BLaER1 (cell line): ENCODE measurements around the gene COL23A1.

Source experiments
- H3K27ac ChIP-seq: shearing (Covaris generic); formaldehyde crosslinking; 2 replicates; pipeline ENCODE4 v1.8.1; 2022
- H3K27me3 ChIP-seq: shearing (Covaris generic); formaldehyde crosslinking; 2 replicates; pipeline ENCODE4 v1.8.1; 2022
- H3K36me3 ChIP-seq: shearing (Covaris generic); formaldehyde crosslinking; 2 replicates; pipeline ENCODE4 v1.8.1; 2022
- H3K4me1 ChIP-seq: shearing (Covaris generic); formaldehyde crosslinking; 2 replicates; pipeline ENCODE4 v1.8.1; 2022
- H3K4me2 ChIP-seq: shearing (Covaris generic); formaldehyde crosslinking; 2 replicates; pipeline ENCODE4 v1.8.1; 2022
- H3K4me3 ChIP-seq: shearing (Covaris generic); formaldehyde crosslinking; 2 replicates; pipeline ENCODE4 v1.8.1; 2022
- H3K9ac ChIP-seq: shearing (Covaris generic); formaldehyde crosslinking; 2 replicates; pipeline ENCODE4 v1.8.1; 2022
- H3K9me3 ChIP-seq: shearing (Covaris generic); formaldehyde crosslinking; 2 replicates; pipeline ENCODE4 v1.8.1; 2022
- H4K20me1 ChIP-seq: shearing (Covaris generic); formaldehyde crosslinking; 2 replicates; pipeline ENCODE4 v1.8.1; 2022
- Cebpa-rat ChIP-seq: shearing (Covaris generic); IDR thresholded peaks from 2 replicates; pipeline ENCODE4 v1.8.1; 2022

Gene COL23A1

DNA sequence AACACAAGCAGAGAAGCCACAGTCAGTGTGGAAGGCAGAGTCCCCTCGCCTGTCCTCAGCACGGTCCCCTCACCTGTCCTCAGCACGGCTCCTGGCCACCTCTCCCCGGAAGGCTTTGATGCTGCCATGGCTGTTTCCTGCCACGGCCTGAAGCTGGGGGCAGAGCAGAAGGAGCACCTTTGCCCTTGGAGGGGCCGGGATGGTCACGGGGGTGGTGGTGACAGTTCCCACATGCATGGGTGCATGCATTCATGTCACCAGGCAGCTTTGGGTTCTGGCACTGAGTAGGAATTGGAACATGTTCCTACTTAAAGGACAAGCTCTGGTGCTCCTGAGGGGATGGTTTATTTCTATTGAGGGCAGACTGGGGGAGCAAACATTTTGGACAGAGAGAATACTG is 299.8 kb downstream of the COL23A1 start:
- H3K27ac ChIP-seq, result no peak overlapping the region
- H3K27me3 ChIP-seq, result no peaks in the 10 kb centered on the region
- H3K4me1 ChIP-seq, result peaks cover 49% of the 10 kb centered on the region
- H3K9me3 ChIP-seq, result no peaks in the 10 kb centered on the region
- no peaks in the 10 kb centered on the region for H3K36me3 ChIP-seq
- no peaks in the 10 kb centered on the region for H4K20me1 ChIP-seq
- peak overlapping the region; percentile 32 for H3K4me2 ChIP-seq
- no peak overlapping the region for H3K4me3 ChIP-seq
- TF ChIP-seq Cebpa-rat, result no peak
- no peak overlapping the region for H3K9ac ChIP-seq

DNA sequence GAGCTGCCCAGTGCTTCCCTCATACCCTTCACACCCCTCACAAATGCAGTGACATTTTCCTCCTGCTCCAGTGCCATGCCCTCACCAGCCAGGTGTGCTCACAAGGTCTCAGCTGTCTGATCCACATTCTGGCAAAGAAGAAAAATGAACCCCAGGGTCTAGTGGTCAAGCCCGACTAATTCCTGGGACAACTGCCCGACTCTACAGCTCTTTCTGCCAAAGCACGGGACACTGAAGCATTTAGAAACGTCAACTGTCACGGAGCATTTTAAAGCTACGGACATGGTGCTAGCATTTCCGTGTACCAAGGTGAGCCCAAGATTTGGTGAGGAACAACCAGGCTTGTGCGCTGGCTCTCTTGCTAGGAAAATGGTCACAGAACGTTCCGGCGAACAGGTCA is 300.8 kb downstream of the COL23A1 start:
- Histone ChIP-seq H4K20me1 (no peaks in the 10 kb centered on the region), H3K27me3 (no peaks in the 10 kb centered on the region), H3K9ac (no peak overlapping the region), H3K4me2 (peak overlapping the region; percentile 32), H3K9me3 (no peaks in the 10 kb centered on the region), H3K36me3 (no peaks in the 10 kb centered on the region), H3K4me3 (no peak overlapping the region), H3K4me1 (peaks cover 56% of the 10 kb centered on the region), H3K27ac (no peak overlapping the region)
- no peak for TF ChIP-seq Cebpa-rat

DNA sequence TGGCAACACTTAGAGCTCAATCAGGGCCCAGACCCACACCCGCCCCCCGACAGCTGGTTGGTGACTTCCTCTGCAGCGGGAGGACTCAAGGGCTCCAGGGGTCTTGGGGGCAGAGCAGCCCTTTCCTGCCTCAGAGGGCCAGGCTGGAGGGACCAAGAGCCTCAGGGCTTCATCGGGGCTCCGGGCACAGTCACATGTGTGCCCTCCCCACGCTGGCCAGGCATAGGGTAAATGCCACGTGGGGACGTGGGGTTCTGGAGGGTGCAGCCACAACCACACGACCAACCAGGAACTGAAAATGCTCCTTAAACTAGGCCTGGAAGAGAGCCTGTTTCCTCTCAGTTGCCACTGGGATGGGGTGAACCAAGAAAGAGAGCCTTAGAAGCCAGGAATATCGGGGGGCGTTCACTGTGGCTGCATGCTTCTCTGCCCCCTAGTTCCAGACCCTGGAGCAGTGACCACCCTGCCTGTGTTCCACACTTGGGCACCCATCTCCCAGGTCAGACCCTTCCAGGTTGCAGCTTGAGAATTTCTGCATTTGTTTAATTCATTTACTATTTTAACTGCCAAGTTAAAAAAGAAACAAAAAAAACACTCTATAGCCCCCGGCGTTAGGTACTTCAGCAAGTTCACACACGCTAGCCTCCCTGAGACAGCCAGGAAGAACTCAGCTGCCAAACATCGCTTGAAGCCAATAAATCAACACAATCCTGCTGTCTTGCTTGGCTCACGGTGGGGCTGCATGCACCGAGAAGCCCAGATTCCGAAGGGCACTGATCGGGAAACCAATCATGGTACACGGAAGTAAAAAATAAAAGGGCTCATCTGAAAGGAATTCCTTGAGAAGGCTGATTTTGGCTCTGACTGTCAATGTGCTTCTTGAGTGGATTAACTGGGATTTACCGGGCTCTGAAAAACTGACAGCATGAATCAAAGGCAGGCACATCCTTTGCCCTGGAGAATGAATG is 301.5 kb downstream of the COL23A1 start:
- Histone ChIP-seq H3K27me3 (no peaks in the 10 kb centered on the region), H3K4me3 (no peak overlapping the region), H4K20me1 (no peaks in the 10 kb centered on the region), H3K9ac (no peak overlapping the region), H3K4me2 (peak overlapping the region; percentile 34; the same call in 1 of the 2 replicates), H3K27ac (no peak overlapping the region), H3K4me1 (peaks cover 60% of the 10 kb centered on the region), H3K9me3 (no peaks in the 10 kb centered on the region), H3K36me3 (no peaks in the 10 kb centered on the region)
- no peak for TF ChIP-seq Cebpa-rat

DNA sequence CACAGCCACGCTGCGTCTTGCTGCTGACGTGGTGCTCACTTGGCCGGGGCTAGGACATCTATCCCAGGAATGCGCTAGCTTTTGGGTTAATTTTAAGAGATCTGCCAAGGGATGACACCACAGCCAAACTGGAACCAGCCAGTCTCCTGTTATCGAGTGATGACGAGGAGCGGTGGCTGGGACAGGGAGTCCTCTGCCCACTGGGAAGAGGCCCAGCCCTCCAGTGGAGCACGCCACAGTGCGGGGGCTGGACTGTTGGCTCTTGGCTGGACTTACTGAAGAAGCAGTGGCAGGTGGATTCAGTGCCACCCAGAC is 302.4 kb downstream of the COL23A1 start:
- Histone ChIP-seq H3K4me1 (peaks cover 69% of the 10 kb centered on the region), H3K4me2 (0 out of 2 replicates have a peak overlapping the region, but pooled peaks have one; percentile 34), H3K9me3 (no peaks in the 10 kb centered on the region), H3K27me3 (no peaks in the 10 kb centered on the region), H4K20me1 (no peaks in the 10 kb centered on the region), H3K9ac (no peak overlapping the region), H3K27ac (no peak overlapping the region), H3K4me3 (no peak overlapping the region), H3K36me3 (no peaks in the 10 kb centered on the region)
- TF ChIP-seq Cebpa-rat, result no peak

DNA sequence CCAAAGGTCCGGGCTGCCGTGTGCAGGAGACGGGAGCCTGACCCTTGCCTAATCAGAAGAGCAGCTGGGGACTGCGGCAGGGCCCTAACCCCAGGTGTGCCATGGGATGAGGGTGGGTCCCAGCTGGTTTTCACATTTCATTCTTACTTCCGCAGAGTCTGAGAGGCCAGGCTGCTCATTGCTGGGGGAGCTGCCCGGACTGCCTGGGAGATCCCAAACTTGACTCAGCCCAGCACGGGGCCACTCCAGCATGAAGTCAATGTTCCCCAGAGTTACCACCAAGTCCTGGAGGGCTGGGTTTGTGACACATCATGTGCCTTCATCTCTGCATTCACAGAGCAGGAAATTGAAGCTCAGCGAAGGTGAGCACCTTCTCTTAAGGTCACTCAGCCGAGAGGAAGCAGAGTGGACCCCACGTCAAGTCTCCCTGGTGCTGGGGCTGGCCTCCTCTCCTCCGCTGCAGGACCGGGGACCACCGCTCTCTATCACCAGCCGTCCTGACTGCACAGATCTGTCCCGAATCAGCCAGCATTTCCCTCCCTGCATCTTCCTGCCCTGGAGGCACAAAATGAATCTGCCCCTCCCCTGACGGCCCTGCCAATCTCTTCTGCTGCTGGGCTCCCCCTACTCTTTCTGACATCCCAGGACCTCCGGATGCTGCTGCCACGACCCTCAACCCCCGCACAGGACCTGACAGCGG is 303.0 kb downstream of the COL23A1 start:
- H3K36me3 ChIP-seq, result no peaks in the 10 kb centered on the region
- H3K9me3 ChIP-seq, result no peaks in the 10 kb centered on the region
- peak overlapping the region; percentile 87 for H3K4me2 ChIP-seq
- peaks cover 74% of the 10 kb centered on the region for H3K4me1 ChIP-seq
- H3K4me3 ChIP-seq, result no peak overlapping the region
- H4K20me1 ChIP-seq, result no peaks in the 10 kb centered on the region
- no peak for TF ChIP-seq Cebpa-rat
- H3K9ac ChIP-seq, result no peak overlapping the region
- no peaks in the 10 kb centered on the region for H3K27me3 ChIP-seq
- H3K27ac ChIP-seq, result no peak overlapping the region

DNA sequence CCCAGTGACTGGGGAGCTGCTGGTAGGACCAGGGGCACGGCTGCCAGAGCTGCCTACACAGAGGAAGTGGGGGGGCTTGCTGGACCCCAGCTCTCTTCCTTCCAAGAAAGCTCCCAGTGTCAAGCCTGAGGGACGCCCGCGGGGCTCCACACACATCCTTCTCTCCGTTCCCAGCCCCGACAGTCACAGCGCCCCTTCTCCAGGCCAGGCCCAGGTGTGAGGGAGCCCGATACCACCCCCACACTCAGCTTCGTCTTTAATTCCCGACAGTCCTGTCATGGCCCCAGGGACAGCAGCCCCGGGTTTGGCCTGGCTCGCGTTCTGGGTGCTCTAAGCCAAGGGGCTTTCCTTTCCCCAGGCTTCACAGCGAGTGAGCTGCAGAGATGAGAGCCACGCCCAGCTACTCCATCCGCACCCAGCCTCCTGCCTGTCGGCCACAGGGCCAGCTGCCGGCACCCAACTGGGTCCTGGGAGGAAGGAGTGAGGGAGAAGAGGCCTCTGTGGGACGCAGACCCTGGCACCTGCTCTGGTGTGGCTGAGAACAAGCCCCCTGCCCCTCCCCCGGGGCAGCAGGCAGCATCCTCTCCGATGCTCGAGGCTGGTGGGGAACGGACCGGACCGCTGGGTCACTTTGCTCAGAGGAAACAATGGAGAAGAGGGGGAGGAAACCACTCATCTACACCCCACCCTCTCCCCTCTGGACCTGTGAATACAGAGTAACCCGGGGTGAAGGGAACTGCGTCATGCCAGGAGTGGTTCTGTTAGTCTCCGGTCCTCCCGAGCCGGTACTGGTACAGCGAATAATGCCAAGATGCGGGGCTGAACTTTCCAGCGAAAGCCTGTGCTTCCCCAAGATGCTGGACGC is 303.7 kb downstream of the COL23A1 start:
- TF ChIP-seq Cebpa-rat, result no peak
- H3K4me1 ChIP-seq, result peaks cover 82% of the 10 kb centered on the region
- H3K9me3 ChIP-seq, result no peaks in the 10 kb centered on the region
- H4K20me1 ChIP-seq, result no peaks in the 10 kb centered on the region
- H3K27me3 ChIP-seq, result no peaks in the 10 kb centered on the region
- peak overlapping the region; percentile 87 for H3K4me2 ChIP-seq
- no peaks in the 10 kb centered on the region for H3K36me3 ChIP-seq
- H3K27ac ChIP-seq, result no peak overlapping the region
- no peak overlapping the region for H3K9ac ChIP-seq
- H3K4me3 ChIP-seq, result no peak overlapping the region

DNA sequence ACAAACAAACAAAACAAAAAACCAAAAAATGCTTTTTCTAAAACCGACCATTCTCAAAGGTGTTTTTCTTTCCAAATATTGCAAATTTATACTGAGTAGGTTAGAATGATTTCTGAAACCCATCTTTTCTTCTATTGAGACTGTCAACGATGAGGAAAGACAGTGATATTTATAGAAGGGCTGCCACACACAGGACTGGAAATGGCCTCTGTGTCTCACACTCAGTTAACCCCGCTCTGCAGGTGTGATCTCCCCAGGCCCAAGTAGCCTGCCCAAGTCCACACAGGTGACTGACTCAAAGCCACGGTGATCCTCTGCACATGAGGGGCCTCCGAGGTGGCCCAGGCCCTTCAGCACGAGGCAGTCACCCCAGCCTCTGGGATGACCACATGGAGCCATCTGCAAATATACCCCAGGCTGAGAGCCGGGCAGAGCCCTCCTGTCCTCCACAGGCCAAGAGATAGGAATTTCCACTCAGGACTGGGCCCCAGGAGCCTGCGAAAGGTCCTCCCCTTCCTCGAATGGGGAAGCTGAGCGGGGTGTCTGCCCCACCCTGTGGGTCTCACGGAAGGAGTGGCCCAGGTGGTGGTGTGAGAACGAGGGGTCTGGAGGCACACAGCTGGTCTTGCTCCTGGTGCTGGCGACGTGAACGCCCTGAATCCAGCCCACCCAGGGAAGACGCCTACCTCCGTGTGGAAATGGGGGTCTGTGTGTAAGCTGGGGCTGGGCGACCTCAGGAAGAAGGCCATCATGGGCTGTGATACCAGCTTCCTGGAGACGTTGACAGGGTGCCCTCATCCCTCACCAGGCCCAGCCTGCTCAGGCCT is 304.6 kb downstream of the COL23A1 start:
- no peak overlapping the region for H3K4me3 ChIP-seq
- TF ChIP-seq Cebpa-rat, result no peak
- no peaks in the 10 kb centered on the region for H3K27me3 ChIP-seq
- peaks cover 90% of the 10 kb centered on the region for H3K4me1 ChIP-seq
- H3K36me3 ChIP-seq, result no peaks in the 10 kb centered on the region
- no peaks in the 10 kb centered on the region for H3K9me3 ChIP-seq
- no peaks in the 10 kb centered on the region; the same call in 1 of the 2 replicates for H4K20me1 ChIP-seq
- H3K4me2 ChIP-seq, result peak overlapping the region; percentile 87
- no peak overlapping the region for H3K27ac ChIP-seq
- H3K9ac ChIP-seq, result no peak overlapping the region

DNA sequence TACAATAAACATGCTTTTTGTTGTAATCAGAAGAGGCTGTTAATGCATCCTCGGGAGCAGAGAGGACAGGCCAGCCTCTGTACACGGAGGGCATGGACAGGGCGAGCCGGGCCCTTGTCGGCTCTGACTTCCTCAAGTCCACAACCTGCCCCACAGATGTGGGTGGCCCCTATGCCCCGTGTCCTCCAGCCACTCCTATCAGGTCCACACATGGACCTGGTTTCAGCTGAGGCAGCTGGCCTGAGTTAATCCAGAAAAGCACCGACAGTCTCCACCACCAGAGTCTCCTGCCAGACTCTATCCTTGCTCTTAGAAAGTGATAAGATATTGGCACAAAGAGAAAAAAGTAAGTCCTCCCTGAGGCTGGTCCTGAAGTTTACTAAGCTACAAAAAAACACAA is 305.2 kb downstream of the COL23A1 start:
- no peaks in the 10 kb centered on the region for H3K36me3 ChIP-seq
- no peaks in the 10 kb centered on the region for H3K9me3 ChIP-seq
- no peaks in the 10 kb centered on the region for H3K27me3 ChIP-seq
- peak overlapping the region; percentile 87; the same call in 1 of the 2 replicates for H3K4me2 ChIP-seq
- H3K9ac ChIP-seq, result no peak overlapping the region
- no peak overlapping the region for H3K27ac ChIP-seq
- H3K4me3 ChIP-seq, result no peak overlapping the region
- TF ChIP-seq Cebpa-rat, result no peak
- peaks cover 90% of the 10 kb centered on the region for H3K4me1 ChIP-seq
- no peaks in the 10 kb centered on the region; the same call in 1 of the 2 replicates for H4K20me1 ChIP-seq
